DMS 273 (cell line): ENCODE data around the gene TMEM235.
A peak's percentile ranks its signal among the peaks of the same experiment; 100 is the strongest.

Experiments used
- DNase-seq: peaks from one replicate; lab custom pipeline; 2025; ENCODE audit not compliant: unreplicated experiment; lab: John Stamatoyannopoulos, UW

TMEM235 gene

GRCh38 chr17:78269955-78270381, 38.5 kb downstream of the TMEM235 start:
- DNase-seq, result no peak

DNA sequence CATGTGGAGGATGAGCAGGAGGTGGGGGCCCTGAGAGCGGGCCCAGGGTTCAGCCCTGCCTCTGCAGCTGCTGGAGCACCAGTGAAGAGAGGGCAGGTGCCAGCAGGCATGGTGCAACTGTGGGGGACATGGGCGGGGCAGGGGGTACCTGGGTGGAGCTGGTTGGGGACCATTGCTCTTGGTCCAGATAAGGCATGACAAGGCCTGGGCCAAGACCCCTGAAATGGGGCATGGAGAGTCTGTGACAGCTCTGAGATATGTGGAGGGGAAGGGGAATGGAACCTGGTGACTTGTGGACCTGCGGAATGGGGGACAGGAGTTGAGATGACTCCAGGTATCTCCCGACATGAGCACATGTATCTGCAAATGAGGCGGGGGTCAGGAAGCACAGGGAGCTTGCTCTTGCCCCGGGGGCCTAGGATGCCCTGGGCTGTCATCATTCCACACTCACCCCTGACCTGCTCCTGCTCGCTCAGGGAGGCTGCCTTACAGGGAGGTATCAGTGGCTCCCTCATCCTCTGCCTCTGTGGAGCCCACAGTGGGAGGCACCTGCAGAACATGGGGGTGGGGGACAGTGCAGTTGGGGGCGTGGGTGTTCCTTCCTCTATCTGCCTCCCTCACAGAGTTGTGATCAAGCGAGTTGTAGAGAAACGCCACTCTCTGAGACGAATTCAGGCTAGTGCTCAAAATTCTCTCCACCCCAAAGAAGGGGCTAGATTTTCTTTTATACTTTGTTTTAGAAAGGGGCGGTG, 40.2 kb downstream of the TMEM235 start:
- DNase-seq, result no peak

DNA sequence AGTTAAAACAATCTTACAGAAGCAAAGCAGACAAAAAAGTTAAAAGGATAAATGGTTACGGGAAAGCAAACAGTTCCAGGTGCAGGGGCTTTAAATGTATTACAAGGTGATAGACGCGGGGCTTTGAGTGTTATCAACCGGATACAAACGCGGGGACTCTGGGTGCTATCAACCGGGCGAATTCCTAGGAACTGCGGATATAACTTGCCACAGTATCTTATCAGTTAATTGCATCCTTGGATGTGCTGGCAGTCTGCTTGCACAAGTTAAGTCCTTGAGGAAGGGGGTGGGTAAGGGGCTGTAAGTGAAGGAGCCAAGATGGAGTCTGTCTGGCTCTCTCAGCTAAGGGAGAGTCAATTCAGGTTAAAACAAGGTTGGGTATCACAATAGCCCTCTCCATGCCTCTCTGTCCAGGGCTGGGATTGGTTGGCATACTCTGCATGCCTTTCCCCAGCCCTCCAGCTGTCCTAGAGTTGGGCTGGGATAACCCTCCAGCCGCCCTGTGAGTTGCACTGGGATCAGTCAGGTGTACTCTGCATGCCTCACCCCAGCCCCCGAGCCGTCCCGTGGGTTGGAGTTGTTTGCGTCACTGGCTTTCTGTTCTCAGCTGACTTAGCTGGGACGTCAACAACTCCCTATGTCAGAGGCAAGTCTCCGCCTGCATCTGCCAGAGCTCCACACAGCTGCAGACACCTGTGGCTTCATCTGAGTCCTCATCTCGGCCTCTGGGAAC, 40.9 kb downstream of the TMEM235 start:
- peak; percentile 71 for DNase-seq

DNA sequence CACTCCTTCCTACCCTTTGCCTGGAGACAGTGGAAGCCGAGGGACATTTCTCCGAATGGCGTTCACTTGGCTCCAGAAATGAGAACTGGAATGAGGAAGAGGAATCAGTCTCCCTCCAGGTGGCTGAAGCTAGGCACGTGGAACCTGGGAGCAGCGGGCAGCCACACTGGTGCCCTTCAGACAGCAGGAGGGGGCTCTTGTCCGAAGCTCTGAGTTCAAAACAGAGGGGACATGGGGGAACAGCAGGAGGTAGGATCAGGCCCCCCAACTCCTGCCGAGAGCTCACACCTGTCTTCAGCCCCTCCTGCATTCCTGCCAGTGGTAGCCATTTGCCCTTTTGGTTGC, 41.5 kb downstream of the TMEM235 start:
- no peak for DNase-seq

DNA sequence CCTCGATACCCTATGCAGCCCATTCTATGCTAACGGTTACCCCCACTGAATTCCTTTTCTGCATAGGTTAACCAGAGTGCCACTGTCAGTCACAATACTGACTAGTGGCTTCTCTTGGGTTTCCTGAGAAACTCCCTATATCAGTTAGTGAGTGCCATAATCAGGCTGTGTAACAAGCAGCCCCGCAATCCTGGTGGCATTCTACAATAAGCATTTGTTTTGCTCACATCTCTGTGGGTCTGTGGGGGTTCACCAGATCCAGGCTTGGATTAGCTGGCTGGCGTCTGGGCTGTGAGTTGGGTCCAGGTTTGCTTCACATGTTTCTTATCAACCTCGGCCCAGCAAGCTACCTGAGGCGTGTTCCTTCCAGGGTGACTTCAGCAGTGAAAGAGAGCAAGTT, 42.4 kb downstream of the TMEM235 start:
- DNase-seq, result no peak

GRCh38 chr17:78275355-78275754, 43.9 kb downstream of the TMEM235 start:
- DNase-seq, result no peak

GRCh38 chr17:78276098-78276887, 44.9 kb downstream of the TMEM235 start:
- DNase-seq, result no peak

DNA sequence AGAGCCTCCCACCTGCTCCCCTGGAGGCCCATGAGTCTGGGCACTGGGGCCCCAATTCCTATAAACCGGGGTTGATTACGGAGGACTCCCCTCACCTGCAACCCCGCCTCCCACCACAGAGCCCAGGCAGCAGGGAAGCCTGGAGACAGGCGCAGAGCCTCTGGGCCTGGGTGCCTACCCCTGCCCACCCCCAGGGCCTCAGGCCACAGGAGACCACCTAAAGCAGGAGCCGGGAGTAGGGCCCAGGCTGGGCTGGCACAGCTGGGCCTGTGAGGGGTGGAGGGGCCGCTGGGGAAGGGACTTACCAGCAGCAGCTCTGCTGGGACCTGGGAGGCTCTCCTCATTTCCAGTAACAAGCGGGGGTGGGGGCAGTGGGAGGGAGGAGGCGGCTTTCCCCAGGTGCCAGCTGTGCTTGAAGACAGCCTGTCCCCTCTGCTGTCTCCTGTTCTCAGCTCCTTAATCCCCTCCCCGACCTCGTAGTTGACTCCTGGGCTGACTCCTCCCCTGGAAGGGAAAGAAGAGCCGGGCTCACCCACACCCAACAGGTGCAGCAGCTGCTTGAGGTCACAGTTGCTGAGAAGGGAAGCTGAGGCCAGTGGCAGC, 46.8 kb downstream of the TMEM235 start:
- DNase-seq, result peak; percentile 63

DNA sequence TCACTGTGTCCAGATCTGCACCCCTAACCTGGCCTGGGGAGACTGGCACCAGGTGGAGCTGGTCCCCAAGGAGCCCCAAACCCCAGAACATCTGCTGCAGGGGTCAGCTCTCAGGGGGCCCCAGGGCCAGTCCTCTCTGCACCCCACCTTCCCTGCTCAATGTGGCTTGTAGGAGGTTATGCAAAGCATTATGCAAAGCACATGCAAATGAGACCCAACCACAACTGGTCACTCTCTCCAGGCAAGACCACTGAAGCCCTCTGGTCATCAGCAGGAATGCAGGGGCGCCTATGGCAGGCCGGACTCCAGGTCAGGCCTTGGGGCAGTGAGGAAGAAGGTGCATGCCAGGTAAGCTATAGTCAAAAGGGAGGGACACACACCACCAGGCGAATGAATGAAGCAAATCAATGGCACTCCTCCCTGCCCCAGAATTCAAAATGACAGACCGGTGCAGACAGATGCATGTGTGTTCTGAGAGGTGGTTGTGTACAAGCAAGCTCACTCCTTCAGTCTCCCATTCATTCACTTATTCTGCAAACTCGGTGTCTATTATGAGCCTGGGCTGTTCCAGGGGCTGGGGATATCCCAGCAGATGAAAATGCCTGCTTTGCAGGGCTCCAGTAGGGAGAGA, 48.0 kb downstream of the TMEM235 start:
- no peak for DNase-seq

GRCh38 chr17:78281249-78281845, 49.9 kb downstream of the TMEM235 start:
- no peak for DNase-seq

DNA sequence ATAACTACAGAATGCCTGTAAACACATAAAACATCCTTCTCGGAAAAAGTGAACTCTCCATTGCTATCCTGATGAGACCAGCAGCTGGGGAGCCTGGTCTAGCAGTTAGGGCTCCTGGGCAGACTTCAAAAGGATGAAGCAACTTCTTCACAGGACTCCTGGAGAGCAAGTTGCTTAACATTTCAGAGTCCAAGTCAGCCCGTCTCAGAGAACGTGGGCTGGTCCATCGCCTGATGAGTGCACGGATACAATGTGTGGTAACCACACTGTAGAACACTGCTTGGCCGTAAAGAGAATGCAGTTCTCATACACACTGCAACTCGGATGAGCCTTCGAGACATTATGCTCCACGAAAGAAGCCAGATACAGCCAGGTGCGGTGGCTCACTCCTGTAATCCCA, 52.7 kb downstream of the TMEM235 start:
- no peak for DNase-seq

DNA sequence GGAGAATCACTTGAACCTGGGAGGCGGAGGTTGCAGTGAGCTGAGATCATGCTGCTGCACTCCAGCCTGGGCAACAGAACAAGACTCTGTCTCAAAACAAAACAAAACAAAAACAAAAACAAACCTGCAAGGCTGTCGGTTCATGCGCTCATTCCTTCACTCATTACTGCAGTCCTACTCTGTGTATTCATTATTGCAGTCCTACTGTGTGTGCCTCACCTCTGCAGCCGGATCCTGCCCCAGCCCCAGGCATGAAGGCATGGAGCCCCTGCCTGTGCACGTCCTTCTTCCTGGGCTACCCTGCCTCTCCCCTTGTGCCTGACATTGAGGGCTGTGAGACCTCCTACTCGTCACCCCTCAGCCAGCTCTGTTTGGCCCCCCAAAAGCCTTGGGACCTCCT, 57.6 kb downstream of the TMEM235 start:
- DNase-seq, result no peak

GRCh38 chr17:78289802-78290363, 58.5 kb downstream of the TMEM235 start:
- DNase-seq, result peak; percentile 87
